BLaER1 (cell line): ENCODE data around the gene FMOD.

Experiments
- H3K27ac ChIP-seq: shearing (Covaris generic); formaldehyde crosslinking; 2 replicates; pipeline ENCODE4 v1.8.1; 2022
- H3K27me3 ChIP-seq: shearing (Covaris generic); formaldehyde crosslinking; 2 replicates; pipeline ENCODE4 v1.8.1; 2022
- H3K36me3 ChIP-seq: shearing (Covaris generic); formaldehyde crosslinking; 2 replicates; pipeline ENCODE4 v1.8.1; 2022
- H3K4me1 ChIP-seq: shearing (Covaris generic); formaldehyde crosslinking; 2 replicates; pipeline ENCODE4 v1.8.1; 2022
- H3K4me2 ChIP-seq: shearing (Covaris generic); formaldehyde crosslinking; 2 replicates; pipeline ENCODE4 v1.8.1; 2022
- H3K4me3 ChIP-seq: shearing (Covaris generic); formaldehyde crosslinking; 2 replicates; pipeline ENCODE4 v1.8.1; 2022
- H3K9ac ChIP-seq: shearing (Covaris generic); formaldehyde crosslinking; 2 replicates; pipeline ENCODE4 v1.8.1; 2022
- H3K9me3 ChIP-seq: shearing (Covaris generic); formaldehyde crosslinking; 2 replicates; pipeline ENCODE4 v1.8.1; 2022
- H4K20me1 ChIP-seq: shearing (Covaris generic); formaldehyde crosslinking; 2 replicates; pipeline ENCODE4 v1.8.1; 2022
- Cebpa-rat ChIP-seq: shearing (Covaris generic); IDR thresholded peaks from 2 replicates; pipeline ENCODE4 v1.8.1; 2022

FMOD gene

GRCh38 chr1:203362720-203363025 is 11.8 kb upstream of the FMOD start:
- Histone ChIP-seq H3K9me3 (no peaks in the 10 kb centered on the region), H3K4me1 (peaks cover 11% of the 10 kb centered on the region), H3K36me3 (no peaks in the 10 kb centered on the region), H3K4me2 (no peak overlapping the region), H3K27me3 (no peaks in the 10 kb centered on the region), H4K20me1 (no peaks in the 10 kb centered on the region), H3K4me3 (no peak overlapping the region), H3K27ac (no peak overlapping the region), H3K9ac (no peak overlapping the region)
- TF ChIP-seq Cebpa-rat, result no peak

GRCh38 chr1:203361945-203362719 is 11.2 kb upstream of the FMOD start:
- H3K9ac ChIP-seq, result no peak overlapping the region
- H3K9me3 ChIP-seq, result peaks cover 4% of the 10 kb centered on the region
- H3K27ac ChIP-seq, result no peak overlapping the region
- H4K20me1 ChIP-seq, result no peaks in the 10 kb centered on the region
- peaks cover 11% of the 10 kb centered on the region for H3K4me1 ChIP-seq
- H3K4me2 ChIP-seq, result no peak overlapping the region
- no peaks in the 10 kb centered on the region for H3K36me3 ChIP-seq
- no peak overlapping the region for H3K4me3 ChIP-seq
- TF ChIP-seq Cebpa-rat, result no peak
- no peaks in the 10 kb centered on the region for H3K27me3 ChIP-seq

GRCh38 chr1:203360547-203361185 is 9.7 kb upstream of the FMOD start:
- Histone ChIP-seq H3K4me3 (no peak overlapping the region), H3K27me3 (no peaks in the 10 kb centered on the region), H3K9ac (no peak overlapping the region), H3K9me3 (peaks cover 8% of the 10 kb centered on the region), H3K4me2 (no peak overlapping the region), H3K4me1 (peaks cover 11% of the 10 kb centered on the region), H3K36me3 (no peaks in the 10 kb centered on the region), H3K27ac (no peak overlapping the region), H4K20me1 (no peaks in the 10 kb centered on the region)
- TF ChIP-seq Cebpa-rat, result no peak

- Histone ChIP-seq H3K36me3 (no peaks in the 10 kb centered on the region), H3K4me1 (peaks cover 7% of the 10 kb centered on the region), H3K9me3 (peaks cover 8% of the 10 kb centered on the region), H3K4me2 (no peak overlapping the region), H3K27me3 (no peaks in the 10 kb centered on the region), H3K4me3 (no peak overlapping the region), H3K9ac (no peak overlapping the region), H4K20me1 (no peaks in the 10 kb centered on the region), H3K27ac (no peak overlapping the region)
- TF ChIP-seq Cebpa-rat, result no peak
Measured at GRCh38 chr1:203359010-203359571, 8.2 kb upstream of the FMOD start.

- Histone ChIP-seq H3K4me3 (no peak overlapping the region), H3K9ac (no peak overlapping the region), H3K4me1 (peaks cover 9% of the 10 kb centered on the region), H3K27ac (no peak overlapping the region), H3K36me3 (no peaks in the 10 kb centered on the region), H3K27me3 (no peaks in the 10 kb centered on the region), H4K20me1 (no peaks in the 10 kb centered on the region), H3K9me3 (peaks cover 8% of the 10 kb centered on the region), H3K4me2 (no peak overlapping the region)
- no peak for TF ChIP-seq Cebpa-rat
Measured at GRCh38 chr1:203354246-203354645, 3.3 kb upstream of the FMOD start.

- Histone ChIP-seq H3K36me3 (no peaks in the 10 kb centered on the region), H3K4me1 (peaks cover 9% of the 10 kb centered on the region), H3K9ac (no peak overlapping the region), H3K9me3 (peaks cover 8% of the 10 kb centered on the region), H3K27me3 (no peaks in the 10 kb centered on the region), H3K4me2 (no peak overlapping the region), H4K20me1 (no peaks in the 10 kb centered on the region), H3K4me3 (no peak overlapping the region), H3K27ac (no peak overlapping the region)
- no peak for TF ChIP-seq Cebpa-rat
Measured at GRCh38 chr1:203353486-203353885, 2.6 kb upstream of the FMOD start.

- H3K4me1 ChIP-seq, result peaks cover 15% of the 10 kb centered on the region
- no peak overlapping the region for H3K27ac ChIP-seq
- TF ChIP-seq Cebpa-rat, result no peak
- H3K4me2 ChIP-seq, result no peak overlapping the region
- H4K20me1 ChIP-seq, result no peaks in the 10 kb centered on the region
- no peaks in the 10 kb centered on the region for H3K36me3 ChIP-seq
- no peaks in the 10 kb centered on the region for H3K9me3 ChIP-seq
- H3K9ac ChIP-seq, result no peak overlapping the region
- no peak overlapping the region for H3K4me3 ChIP-seq
- H3K27me3 ChIP-seq, result no peaks in the 10 kb centered on the region
Measured at GRCh38 chr1:203349773-203350524, 973 bp downstream of the FMOD start.

- no peak overlapping the region for H3K9ac ChIP-seq
- H3K27ac ChIP-seq, result no peak overlapping the region
- TF ChIP-seq Cebpa-rat, result no peak
- H3K4me3 ChIP-seq, result no peak overlapping the region
- no peak overlapping the region for H3K4me2 ChIP-seq
- H3K9me3 ChIP-seq, result no peaks in the 10 kb centered on the region
- H4K20me1 ChIP-seq, result no peaks in the 10 kb centered on the region
- H3K36me3 ChIP-seq, result no peaks in the 10 kb centered on the region
- H3K4me1 ChIP-seq, result peaks cover 15% of the 10 kb centered on the region
- no peaks in the 10 kb centered on the region; the same call in 1 of the 2 replicates for H3K27me3 ChIP-seq
Measured at GRCh38 chr1:203349166-203349565, 1.8 kb downstream of the FMOD start.

GRCh38 chr1:203346769-203347102 is 4.2 kb downstream of the FMOD start:
- Histone ChIP-seq H3K9me3 (no peaks in the 10 kb centered on the region), H3K27ac (no peak overlapping the region), H3K4me2 (no peak overlapping the region), H4K20me1 (no peaks in the 10 kb centered on the region), H3K9ac (no peak overlapping the region), H3K27me3 (peaks cover 7% of the 10 kb centered on the region), H3K4me3 (no peak overlapping the region), H3K4me1 (peaks cover 23% of the 10 kb centered on the region), H3K36me3 (no peaks in the 10 kb centered on the region)
- no peak for TF ChIP-seq Cebpa-rat
